Muscle layer of duodenum (tissue), 2 donors: ENCODE results near the gene TLCD3B.
"Not testable (repeated sequence)": the region's sequence is repeated elsewhere in the genome, so short reads cannot be mapped to it uniquely, and the experiment has no call there.

Source experiments
- H3K27ac ChIP-seq: one replicate; pipeline ENCODE4 v1.7.0; 2013; ENCODE audit warnings: mild to moderate bottlenecking, low read length
- H3K27me3 ChIP-seq: one replicate; pipeline ENCODE4 v1.7.0; 2013; ENCODE audit warnings: low read depth, mild to moderate bottlenecking, control low read depth, low read length
- H3K36me3 ChIP-seq, 2 donors: one replicate each; pipeline ENCODE4 v1.7.0; 2013; ENCODE audit warnings: low read length in 2 of 2, control low read depth in 1 of 2, mild to moderate bottlenecking in 1 of 2; ENCODE audit not compliant: insufficient read depth in 2 of 2, control insufficient read depth in 1 of 2
- H3K4me1 ChIP-seq, 2 donors: one replicate each; pipeline ENCODE4 v1.7.0; 2013; ENCODE audit warnings: low read length in 2 of 2, mild to moderate bottlenecking in 2 of 2, control low read depth in 1 of 2, moderate library complexity in 1 of 2; ENCODE audit not compliant: insufficient read depth in 2 of 2, control insufficient read depth in 1 of 2
- H3K4me3 ChIP-seq, 2 donors: one replicate each; pipeline ENCODE4 v1.7.0; 2013; ENCODE audit warnings: low read length in 2 of 2, low read depth in 1 of 2, mild to moderate bottlenecking in 1 of 2
- H3K9me3 ChIP-seq, 2 donors: one replicate each; pipeline ENCODE4 v1.7.0; 2013; ENCODE audit warnings: low read length in 2 of 2, control low read depth in 1 of 2, mild to moderate bottlenecking in 1 of 2; ENCODE audit not compliant: control insufficient read depth in 1 of 2
- donor health status: healthy.

Gene TLCD3B

GRCh38 chr16:30054959-30055553, 24.0 kb upstream of the TLCD3B start:
- Histone ChIP-seq H3K27ac (no peak overlapping the region), H3K9me3 (no peaks in the 10 kb centered on the region), H3K4me1 (peaks cover 6 to 8% of the 10 kb centered on the region in 2 donors), H3K4me3 (no peak overlapping the region), H3K36me3 (no peaks in the 10 kb centered on the region), H3K27me3 (no peaks in the 10 kb centered on the region)

- H3K36me3 ChIP-seq: no peaks in the 10 kb centered on the region
- no peaks in the 10 kb centered on the region for H3K9me3 ChIP-seq
- H3K4me3 ChIP-seq: no peak overlapping the region
- no peaks in the 10 kb centered on the region for H3K27me3 ChIP-seq
- H3K4me1 ChIP-seq: peaks cover 6 to 8% of the 10 kb centered on the region in 2 donors
- no peak overlapping the region for H3K27ac ChIP-seq
These were observed 23.4 kb upstream of the TLCD3B start for GRCh38 chr16:30054451-30054850.

- Histone ChIP-seq H3K9me3 (no peaks in the 10 kb centered on the region), H3K27me3 (no peaks in the 10 kb centered on the region), H3K4me3 (peak overlapping the region; percentile 78 to 79), H3K36me3 (no peaks in the 10 kb centered on the region), H3K4me1 (peaks cover 6 to 8% of the 10 kb centered on the region in 2 donors), H3K27ac (peak overlapping the region; percentile 1)
These were observed 22.4 kb upstream of the TLCD3B start for GRCh38 chr16:30053376-30054015.

GRCh38 chr16:30052671-30053372, 21.8 kb upstream of the TLCD3B start:
- H3K27me3 ChIP-seq: no peaks in the 10 kb centered on the region
- H3K4me1 ChIP-seq: peaks cover 6 to 8% of the 10 kb centered on the region in 2 donors
- H3K27ac ChIP-seq: peak overlapping the region; percentile 1
- peak overlapping the region; percentile 78 to 79 for H3K4me3 ChIP-seq
- H3K36me3 ChIP-seq: no peaks in the 10 kb centered on the region
- no peaks in the 10 kb centered on the region for H3K9me3 ChIP-seq

GRCh38 chr16:30051518-30051917, 20.4 kb upstream of the TLCD3B start:
- H3K36me3 ChIP-seq: no peaks in the 10 kb centered on the region
- H3K27ac ChIP-seq: no peak overlapping the region
- no peaks in the 10 kb centered on the region for H3K27me3 ChIP-seq
- H3K4me1 ChIP-seq: peaks cover 6 to 8% of the 10 kb centered on the region in 2 donors
- no peak overlapping the region for H3K4me3 ChIP-seq
- no peaks in the 10 kb centered on the region for H3K9me3 ChIP-seq

- Histone ChIP-seq H3K4me1 (peaks cover 6 to 8% of the 10 kb centered on the region in 2 donors), H3K27ac (no peak overlapping the region), H3K27me3 (no peaks in the 10 kb centered on the region)
These were observed 18.8 kb upstream of the TLCD3B start for GRCh38 chr16:30049871-30050270.

GRCh38 chr16:30046588-30046987, 15.5 kb upstream of the TLCD3B start:
- H3K27ac ChIP-seq: no peak overlapping the region
- no peak overlapping the region for H3K4me3 ChIP-seq
- H3K4me1 ChIP-seq: no peaks in the 10 kb centered on the region
- no peaks in the 10 kb centered on the region for H3K27me3 ChIP-seq
- H3K9me3 ChIP-seq: no peaks in the 10 kb centered on the region
- no peaks in the 10 kb centered on the region for H3K36me3 ChIP-seq

More at GRCh38 chr16:30049871-30050270, 18.8 kb upstream of the TLCD3B start:
- H3K4me3 ChIP-seq: no peak overlapping the region
- H3K9me3 ChIP-seq: no peaks in the 10 kb centered on the region
- H3K36me3 ChIP-seq: no peaks in the 10 kb centered on the region

GRCh38 chr16:30046178-30046577, 15.1 kb upstream of the TLCD3B start:
- H3K36me3 ChIP-seq: no peaks in the 10 kb centered on the region
- H3K9me3 ChIP-seq: no peaks in the 10 kb centered on the region
- no peaks in the 10 kb centered on the region for H3K27me3 ChIP-seq
- no peak overlapping the region for H3K27ac ChIP-seq
- no peaks in the 10 kb centered on the region for H3K4me1 ChIP-seq
- H3K4me3 ChIP-seq: no peak overlapping the region

- no peaks in the 10 kb centered on the region for H3K27me3 ChIP-seq
- H3K9me3 ChIP-seq: no peaks in the 10 kb centered on the region
- no peaks in the 10 kb centered on the region for H3K4me1 ChIP-seq
- no peak overlapping the region for H3K27ac ChIP-seq
- no peaks in the 10 kb centered on the region for H3K36me3 ChIP-seq
- no peak overlapping the region for H3K4me3 ChIP-seq
These were observed 10.8 kb upstream of the TLCD3B start for GRCh38 chr16:30041841-30042240.

- H3K27ac ChIP-seq, H3K4me3 ChIP-seq, H3K4me1 ChIP-seq, H3K9me3 ChIP-seq, H3K36me3 ChIP-seq, H3K27me3 ChIP-seq: not testable (repeated sequence)
These were observed 9.6 kb upstream of the TLCD3B start for GRCh38 chr16:30040690-30041089.

GRCh38 chr16:30040221-30040620, 9.2 kb upstream of the TLCD3B start:
- Histone ChIP-seq H3K4me1 (no peaks in the 10 kb centered on the region), H3K4me3 (no peak overlapping the region), H3K27me3 (no peaks in the 10 kb centered on the region), H3K9me3 (no peaks in the 10 kb centered on the region), H3K36me3 (no peaks in the 10 kb centered on the region), H3K27ac (no peak overlapping the region)
